Motor neuron (in vitro differentiated cells): ENCODE data around the gene NUDT4. TPM values are rescaled to one million over a fixed set of nuclear protein-coding genes. Genes with fewer than 3 reads are reported as not detected.
"Not testable (repeated sequence)": the region's sequence is repeated elsewhere in the genome, so short reads cannot be mapped to it uniquely, and the experiment has no call there.

Source experiments
- ATAC-seq, 8 experiments: fragments of 200-7000 bp; cut with Tn5 transposase; replicated peaks in 6 of 8; 2 replicates each; pipeline ENCODE4 v1.8.0; 2021; ENCODE audit warnings: mild to moderate bottlenecking in 8 of 8, moderate library complexity in 8 of 8
- H3K27ac ChIP-seq, 2 donors: fragments of 250-450 bp; sonication (Bioruptor Pico); 2 replicates each; pipeline ENCODE4 v1.9.0; 2021; ENCODE audit warnings: antibody characterized with exemption in 2 of 2, mild to moderate bottlenecking in 2 of 2, moderate library complexity in 1 of 2
- H3K4me1 ChIP-seq, 2 donors: fragments of 250-450 bp; sonication (Bioruptor Pico); replicated peaks in 1 of 2; 2 replicates each; pipeline ENCODE4 v1.6.1; 2021; ENCODE audit warnings: antibody characterized with exemption in 2 of 2, mild to moderate bottlenecking in 2 of 2, moderate library complexity in 1 of 2
- H3K4me3 ChIP-seq, 5 donors: fragments of 250-450 bp; sonication (Bioruptor Pico); 2 replicates each; pipeline ENCODE4 v1.9.0; 2021; ENCODE audit warnings: antibody characterized with exemption in 5 of 5, mild to moderate bottlenecking in 5 of 5, moderate library complexity in 4 of 5
- WGBS, 10 experiments: fragments of 450-650 bp; shearing (Covaris generic); methylation state at CpG; one replicate each; pipeline ENCODE4 v1.0.0; 2022; 5-methylcytosine and 5-hydroxymethylcytosine counted together
- in situ Hi-C, 9 experiments: fragments of 400-800 bp; cut with MboI; loops; one replicate each; pipeline ENCODE4 v1.15.0; 2021; ENCODE audit warnings: low sequenced_read_pairs in 9 of 9, low pct_unique_long_range_greater_than_20kb in 2 of 9; ENCODE audit not compliant: unreplicated experiment in 9 of 9
- total RNA-seq, 8 experiments: library from RNA; unstranded; fragments of 300-600 nt; gene quantifications; 2 replicates each; pipeline versions ENCODE4 v1.2.3 to v1.2.4, GENCODE V29; 2022

The NUDT4 gene
- total RNA-seq, 8 experiments from 2014 or later: 31.8 to 75.1 (median 39.7) TPM

DNA sequence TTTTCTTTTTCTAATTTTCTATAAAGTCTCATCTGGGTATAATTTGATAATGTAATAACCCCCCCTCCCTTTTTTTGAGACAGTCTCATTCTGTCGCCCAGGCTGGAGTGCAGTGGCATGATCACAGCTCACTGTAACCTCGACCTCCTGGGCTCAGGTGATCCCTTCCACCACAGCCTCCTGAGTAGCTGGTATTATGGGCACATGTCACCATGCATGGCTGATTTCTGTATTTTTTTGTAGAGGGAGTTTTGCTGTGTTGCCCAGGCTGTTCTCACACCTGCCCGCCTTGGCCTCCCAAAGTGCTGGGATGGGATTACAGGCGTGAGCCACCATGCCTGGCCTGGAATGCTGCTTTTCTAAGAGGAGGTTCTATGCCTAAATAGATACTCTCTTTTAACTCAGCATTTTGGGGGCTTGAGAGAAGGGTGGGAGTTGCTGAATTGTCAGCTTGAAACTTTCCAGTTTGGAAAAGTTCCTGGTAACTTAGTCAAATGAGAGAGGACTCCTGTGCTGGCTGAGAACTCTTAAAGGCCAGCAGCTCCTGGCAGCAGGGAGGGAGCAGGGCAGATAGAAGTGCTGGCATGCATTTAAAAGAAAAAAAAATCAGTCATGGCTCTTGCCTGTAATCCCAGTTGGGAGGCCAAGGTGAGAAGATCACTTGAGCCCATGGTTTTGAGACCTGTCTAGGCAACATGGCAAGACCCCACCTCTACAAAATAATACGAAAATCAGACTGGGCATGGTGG lies 13.0 kb downstream of the NUDT4 start:
- ATAC-seq: peak in 1 of 8 experiments; percentile 59
- in situ Hi-C loops: loop anchor here in 8 of 9 experiments (5.0 to 25.0 kb wide), 3 partner anchors 403 to 406 kb away; no protein-coding TSS in a partner anchor
- no peak overlapping the region for H3K27ac ChIP-seq
- no peak overlapping the region for H3K4me3 ChIP-seq
- 83 to 100% (median 100%) methylated on average over 1 to 3 of the region's 5 CpGs; no CpG with 5 or more reads in 2 of the 10 experiments for WGBS, 10 experiments
- no peaks in the 10 kb centered on the region for H3K4me1 ChIP-seq

DNA sequence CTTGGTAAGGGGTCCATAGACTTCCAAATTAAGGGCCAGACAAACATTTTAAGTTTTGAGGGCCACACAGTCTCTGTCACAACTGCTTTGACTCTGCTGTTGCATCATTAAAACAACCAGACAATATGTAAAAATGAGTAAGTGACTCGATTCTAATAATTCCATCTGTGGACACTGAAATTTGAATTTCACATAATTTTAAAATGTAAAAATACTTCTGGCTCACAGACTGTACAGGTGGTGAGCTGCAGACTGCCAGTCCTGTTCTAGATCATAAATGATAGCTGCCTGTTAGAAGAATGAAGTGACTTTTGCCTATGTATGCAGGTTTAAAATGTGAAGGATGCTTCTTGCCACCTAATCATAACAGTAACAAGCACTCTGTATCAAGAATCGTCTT lies 15.7 kb downstream of the NUDT4 start:
- H3K4me1 ChIP-seq: no peaks in the 10 kb centered on the region
- no peak overlapping the region for H3K4me3 ChIP-seq
- peak in 3 of 8 experiments; percentile 52 to 76 (median 55) for ATAC-seq
- H3K27ac ChIP-seq: no peak overlapping the region
- 0 to 100% (median 53%) methylated on average over 1 to 2 of the region's 2 CpGs; no CpG with 5 or more reads in 4 of the 10 experiments for WGBS, 10 experiments
- in situ Hi-C loops: loop anchor here in 8 of 9 experiments (5.0 to 25.0 kb wide), 3 partner anchors 406 to 409 kb away; no protein-coding TSS in a partner anchor

DNA sequence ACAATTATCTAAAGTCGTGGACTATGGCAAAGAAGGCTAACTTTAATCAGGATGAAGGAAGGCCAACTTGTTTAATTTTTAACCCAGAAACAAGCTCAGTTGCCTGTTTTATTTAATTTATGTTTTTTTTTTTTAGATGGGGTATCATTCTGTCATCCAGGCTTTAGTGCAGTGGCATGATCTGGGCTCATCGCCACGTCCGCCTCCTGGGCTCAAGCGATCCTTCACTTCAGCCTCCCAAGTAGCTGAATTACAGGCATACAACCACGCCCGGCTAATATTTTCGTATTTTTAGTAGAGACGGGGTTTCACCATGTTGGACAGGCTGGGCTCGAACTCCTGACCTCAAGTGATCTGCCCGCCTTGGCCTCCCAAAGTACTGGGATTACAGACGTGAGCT lies 19.7 kb downstream of the NUDT4 start:
- ATAC-seq: no peak
- H3K4me1 ChIP-seq: no peaks in the 10 kb centered on the region
- no peak overlapping the region for H3K4me3 ChIP-seq
- in situ Hi-C loops: loop anchor here in 7 of 9 experiments (10.0 to 25.0 kb wide), 2 partner anchors 410 to 413 kb away; no protein-coding TSS in a partner anchor
- WGBS, 10 experiments: 25 to 99% (median 93%) methylated on average over 1 to 12 of the region's 12 CpGs; no CpG with 5 or more reads in 1 of the 10 experiments
- H3K27ac ChIP-seq: no peak overlapping the region

DNA sequence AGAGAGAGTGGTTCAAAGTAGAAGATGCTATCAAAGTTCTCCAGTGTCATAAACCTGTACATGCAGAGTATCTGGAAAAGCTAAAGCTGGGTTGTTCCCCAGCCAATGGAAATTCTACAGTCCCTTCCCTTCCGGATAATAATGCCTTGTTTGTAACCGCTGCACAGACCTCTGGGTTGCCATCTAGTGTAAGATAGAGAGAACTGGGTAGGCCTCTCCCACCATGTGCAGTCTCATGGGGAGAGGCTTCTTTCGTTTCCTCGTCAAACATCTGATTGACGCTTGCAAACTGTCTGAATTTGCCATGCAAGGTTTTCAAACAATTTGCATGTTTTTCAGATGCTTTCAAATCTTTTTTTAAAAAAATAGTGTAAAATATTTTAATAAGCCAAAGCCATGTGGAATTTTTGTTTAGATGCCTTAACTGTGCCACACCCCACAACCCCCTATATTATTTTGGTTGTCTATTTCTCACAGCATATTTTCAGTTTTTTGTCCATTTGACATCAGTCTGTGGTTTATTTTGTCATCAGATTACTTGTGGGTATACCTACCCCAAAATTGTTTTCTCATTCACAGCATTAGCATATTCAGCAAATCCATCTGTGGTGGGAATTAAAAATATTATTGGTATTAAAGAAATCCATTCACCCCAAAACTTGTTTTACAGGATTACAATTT lies 21.6 kb downstream of the NUDT4 start:
- no CpG with 5 or more reads among the region's 5 CpGs for WGBS, 10 experiments
- ATAC-seq: peak; percentile 98 to 100 (median 100)
- not testable (repeated sequence) for H3K27ac ChIP-seq, H3K4me3 ChIP-seq, H3K4me1 ChIP-seq
- in situ Hi-C loops: loop anchor here in 7 of 9 experiments (10.0 to 25.0 kb wide), 2 partner anchors 412 to 415 kb away; no protein-coding TSS in a partner anchor

DNA sequence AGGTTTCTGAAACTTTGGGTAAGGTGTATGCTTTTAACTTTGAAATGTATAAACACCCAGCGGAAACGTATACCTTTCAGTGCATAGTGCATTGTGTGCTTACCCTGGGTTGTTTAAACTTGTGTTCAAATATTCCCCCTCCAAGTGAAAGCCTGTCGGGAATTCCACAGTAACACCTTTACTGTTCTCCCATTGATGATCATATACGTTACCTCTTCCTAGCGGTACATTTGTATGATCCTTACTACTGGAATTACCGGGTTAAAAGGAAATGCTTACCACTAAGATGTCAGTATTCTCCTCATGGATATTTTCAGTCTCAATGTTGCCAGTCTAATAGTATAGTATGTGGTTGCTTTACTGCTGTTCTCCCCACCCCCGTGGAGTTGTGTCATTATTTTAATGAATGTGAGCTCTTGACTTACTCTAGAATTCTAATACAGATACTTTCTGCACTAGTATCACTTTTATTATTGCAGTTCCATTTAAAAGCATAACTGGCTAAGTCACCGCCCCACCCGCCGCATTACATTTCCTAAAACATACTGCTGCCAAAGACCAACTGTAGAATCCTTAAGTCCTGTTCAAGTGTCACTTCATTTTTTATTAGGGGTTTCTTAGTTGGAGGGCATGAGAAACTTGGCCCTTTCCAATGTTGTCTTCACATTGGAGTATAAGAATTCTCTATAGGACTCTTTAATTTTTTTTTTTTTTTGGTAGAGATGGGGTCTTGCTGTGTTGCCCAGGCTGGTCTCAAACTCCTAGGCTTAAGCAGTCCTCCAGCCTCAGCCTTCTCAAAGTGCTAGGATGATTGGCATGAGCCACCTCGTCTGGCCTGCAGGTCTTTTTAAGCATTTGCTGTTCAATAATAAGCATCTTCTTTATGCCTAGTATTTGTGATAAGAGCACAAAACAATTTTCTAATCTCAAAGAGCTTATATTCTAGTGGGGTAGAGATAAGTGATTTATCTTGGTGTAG lies 24.9 kb downstream of the NUDT4 start:
- ATAC-seq: no peak
- no peaks in the 10 kb centered on the region for H3K4me1 ChIP-seq
- 74 to 100% (median 94%) methylated on average over 4 to 11 of the region's 11 CpGs for WGBS, 10 experiments
- no peak overlapping the region for H3K27ac ChIP-seq
- H3K4me3 ChIP-seq: no peak overlapping the region
- in situ Hi-C loops: loop anchor here in 1 of 9 experiments (25.0 kb wide), 1 partner anchor 415 kb away; no protein-coding TSS in a partner anchor

DNA sequence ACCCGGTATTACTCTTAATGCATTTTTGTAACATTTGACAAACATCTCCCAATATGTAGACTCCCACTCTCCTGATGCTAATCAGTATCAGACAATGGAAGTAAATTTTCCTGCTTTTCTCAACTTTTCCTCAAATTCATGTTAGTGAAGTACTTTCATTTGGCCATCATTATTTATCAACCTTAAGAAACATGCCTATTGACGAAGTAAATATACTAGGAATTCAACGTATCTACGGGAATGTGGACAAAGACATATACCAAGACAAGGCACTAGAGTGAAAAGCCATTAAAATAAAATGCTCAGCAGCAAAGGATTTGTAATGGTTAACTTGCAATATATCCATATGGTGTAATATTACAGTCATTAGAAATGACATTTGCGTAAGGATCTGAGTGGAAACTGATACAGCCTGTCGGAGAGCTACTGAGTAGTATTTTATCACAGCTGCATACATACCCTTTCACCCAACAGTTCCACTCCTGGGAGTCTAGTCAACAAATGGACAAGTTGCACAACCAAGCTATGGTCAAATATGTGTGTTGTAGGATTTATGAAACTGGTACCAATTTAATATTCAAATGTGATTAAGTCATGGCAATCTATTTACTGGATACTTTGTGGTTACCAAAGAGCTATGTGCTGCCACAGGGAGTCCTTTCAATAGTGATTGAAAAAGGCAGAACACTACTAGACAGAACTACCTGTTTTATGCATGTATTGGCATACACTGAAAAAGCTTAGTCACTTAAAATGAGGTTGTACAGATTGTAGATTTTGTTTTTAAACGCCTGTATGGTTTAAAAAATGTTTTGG lies 26.5 kb downstream of the NUDT4 start:
- H3K4me3 ChIP-seq: no peak overlapping the region
- no peak overlapping the region for H3K27ac ChIP-seq
- WGBS, 10 experiments: 41 to 100% (median 82%) methylated on average over 1 to 7 of the region's 7 CpGs; no CpG with 5 or more reads in 1 of the 10 experiments
- no peaks in the 10 kb centered on the region for H3K4me1 ChIP-seq
- in situ Hi-C loops: loop anchor here in 1 of 9 experiments (25.0 kb wide), 1 partner anchor 417 kb away; no protein-coding TSS in a partner anchor
- peak in 2 of 8 experiments; percentile 18 to 28 for ATAC-seq

DNA sequence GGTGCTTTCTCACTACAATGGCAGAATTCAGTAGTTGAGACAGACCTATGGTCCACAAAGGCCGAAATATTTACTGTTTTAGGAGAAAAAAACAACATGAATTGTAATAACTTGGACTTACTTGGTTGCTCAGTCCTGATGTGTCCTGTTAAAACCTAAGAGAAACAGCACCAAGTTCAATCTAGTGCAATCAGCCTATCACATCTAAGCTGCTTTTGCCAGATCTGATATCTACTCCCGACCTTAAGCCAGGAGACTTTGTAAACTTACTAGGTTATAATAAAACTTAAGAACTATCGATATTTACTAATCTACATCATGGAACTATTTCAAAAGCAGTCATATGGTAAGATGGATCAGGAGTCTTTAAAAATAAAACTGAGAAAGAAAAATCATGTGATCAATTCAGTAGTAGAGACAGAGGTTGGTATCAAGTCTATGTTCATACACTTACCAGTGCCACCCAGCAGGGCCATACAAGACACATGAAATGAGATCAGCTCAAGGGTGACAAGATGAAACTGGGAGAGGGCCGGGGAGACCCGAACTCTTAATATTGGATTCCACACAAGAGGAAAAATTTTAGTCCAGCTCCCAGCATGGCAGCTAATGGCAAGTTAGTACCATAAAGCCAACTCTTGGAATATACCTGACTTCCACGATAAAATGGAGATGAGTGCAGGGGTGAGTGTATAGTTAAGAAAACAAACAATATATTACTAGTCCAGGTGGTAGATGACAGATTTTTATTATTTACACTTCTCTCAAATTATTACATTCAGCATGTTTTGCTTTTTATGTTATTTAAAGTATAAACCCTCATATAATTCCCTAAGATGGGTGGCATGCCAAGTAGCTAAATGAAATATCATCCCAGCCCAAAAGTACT lies 27.5 kb downstream of the NUDT4 start:
- no peak for ATAC-seq
- Histone ChIP-seq H3K27ac (no peak overlapping the region), H3K4me1 (peaks cover 0 to 2% of the 10 kb centered on the region in 2 donors), H3K4me3 (no peak overlapping the region)
- WGBS, 10 experiments: 78 to 100% (median 94%) methylated on average over 2 to 6 of the region's 6 CpGs
- in situ Hi-C loops: loop anchor here in 1 of 9 experiments (25.0 kb wide), 1 partner anchor 418 kb away; no protein-coding TSS in a partner anchor

DNA sequence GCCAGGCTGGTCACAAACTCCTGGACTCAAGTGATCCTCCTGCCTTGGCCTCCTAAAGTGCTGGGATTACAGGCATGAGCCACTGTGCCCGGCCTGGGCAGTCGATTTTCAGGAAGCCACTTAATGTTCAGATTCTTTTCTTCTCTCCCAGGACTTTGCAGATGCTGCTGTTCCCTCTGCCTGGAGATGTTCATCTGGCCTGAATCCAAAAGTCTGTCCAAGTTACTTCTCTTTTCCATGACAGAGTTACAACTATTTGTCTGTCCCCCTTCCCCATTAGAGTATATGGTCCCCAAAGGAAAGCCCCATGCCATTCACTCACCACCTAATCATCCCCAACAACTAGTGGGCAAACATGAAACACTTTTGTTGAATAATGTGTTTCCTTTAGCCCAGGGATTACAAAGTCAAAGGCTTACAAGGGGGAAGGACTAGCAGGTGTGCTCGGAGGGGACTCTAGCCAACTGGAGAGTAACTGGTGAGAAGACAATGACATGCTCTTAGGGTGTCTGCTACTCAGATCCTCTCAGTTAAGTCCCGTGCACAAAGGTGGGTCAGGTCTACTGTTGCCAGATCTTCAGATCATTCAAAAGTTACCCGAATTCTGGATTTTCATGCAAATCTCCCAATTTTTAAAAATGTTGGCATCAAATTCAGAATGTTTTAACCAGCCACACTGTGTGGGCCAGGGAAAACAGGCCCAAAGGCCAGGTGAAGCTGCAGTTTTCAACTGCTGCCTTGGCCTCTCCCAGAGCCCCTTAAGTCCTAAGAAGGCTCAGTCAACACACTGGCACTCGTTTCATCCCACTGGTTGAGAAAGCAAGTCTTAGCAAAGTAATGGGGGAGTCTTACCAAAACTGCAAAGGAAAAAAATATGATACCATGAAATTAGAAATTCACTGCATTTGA lies 29.6 kb downstream of the NUDT4 start:
- no peak overlapping the region for H3K4me3 ChIP-seq
- 67 to 100% (median 93%) methylated on average over 1 to 5 of the region's 6 CpGs; no CpG with 5 or more reads in 1 of the 10 experiments for WGBS, 10 experiments
- in situ Hi-C loops: loop anchor here in 1 of 9 experiments (25.0 kb wide), 1 partner anchor 420 kb away; no protein-coding TSS in a partner anchor
- H3K27ac ChIP-seq: no peak overlapping the region
- ATAC-seq: no peak
- H3K4me1 ChIP-seq: peaks cover 0 to 2% of the 10 kb centered on the region in 2 donors

DNA sequence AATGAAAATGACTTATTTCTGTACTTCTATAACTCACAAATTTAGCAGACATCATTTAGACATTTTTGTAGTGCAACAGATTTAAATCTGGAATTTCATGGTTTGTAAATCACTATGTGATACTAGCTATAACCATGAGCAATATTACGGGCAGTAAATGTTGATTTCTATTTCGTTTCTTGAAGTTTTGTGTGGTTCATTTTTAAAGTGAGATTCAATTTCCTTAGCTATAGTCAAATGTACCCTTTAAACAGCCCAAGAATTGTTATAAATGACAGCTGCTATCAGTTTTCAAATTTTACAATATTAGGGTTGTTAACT lies 30.2 kb downstream of the NUDT4 start:
- peaks cover 0 to 2% of the 10 kb centered on the region in 2 donors for H3K4me1 ChIP-seq
- in situ Hi-C loops: loop anchor here in 1 of 9 experiments (25.0 kb wide), 1 partner anchor 421 kb away; no protein-coding TSS in a partner anchor
- ATAC-seq: no peak

DNA sequence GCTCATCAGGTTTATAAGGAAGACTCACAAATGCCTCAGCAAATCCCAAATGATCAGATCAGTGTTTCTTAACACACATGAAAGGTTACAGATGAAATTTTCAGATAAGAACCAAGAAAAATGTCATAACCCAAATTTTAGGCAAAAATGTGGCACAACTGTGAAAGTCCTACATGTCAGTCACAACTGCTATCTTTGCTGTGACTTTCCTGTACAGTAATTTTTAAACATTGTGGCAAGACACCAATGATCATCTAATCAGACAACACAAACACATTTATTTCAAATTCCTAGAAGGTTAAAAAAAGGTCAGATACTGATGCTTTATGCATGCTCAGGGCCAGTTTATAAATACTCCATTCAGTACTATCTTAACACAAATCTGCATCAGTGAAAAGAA lies 31.1 kb downstream of the NUDT4 start:
- no peak for ATAC-seq
- H3K27ac ChIP-seq: no peak overlapping the region
- in situ Hi-C loops: loop anchor here in 1 of 9 experiments (25.0 kb wide), 1 partner anchor 422 kb away; no protein-coding TSS in a partner anchor

More for the DNA sequence above, 30.2 kb downstream of the NUDT4 start:
- H3K27ac ChIP-seq: no peak overlapping the region
- 80 to 100% (median 94%) methylated on average over 2 of the region's 2 CpGs; no CpG with 5 or more reads in 1 of the 10 experiments for WGBS, 10 experiments
- no peak overlapping the region for H3K4me3 ChIP-seq

More for the DNA sequence above, 31.1 kb downstream of the NUDT4 start:
- no peak overlapping the region for H3K4me3 ChIP-seq
- peaks cover 0 to 2% of the 10 kb centered on the region in 2 donors for H3K4me1 ChIP-seq
